HG02884 (cell line): ENCODE results near the gene NXPE3.

Source experiments
- ATAC-seq: cut with Tn5 transposase; IDR thresholded peaks from one replicate; pipeline ENCODE4 v1.9.1; 2021; ENCODE audit warnings: mild to moderate bottlenecking, moderate library complexity; ENCODE audit not compliant: unreplicated experiment

NXPE3 gene

GRCh38 chr3:101827211-101828174 lies 48.5 kb downstream of the NXPE3 start:
- ATAC-seq = peak; percentile 71

DNA sequence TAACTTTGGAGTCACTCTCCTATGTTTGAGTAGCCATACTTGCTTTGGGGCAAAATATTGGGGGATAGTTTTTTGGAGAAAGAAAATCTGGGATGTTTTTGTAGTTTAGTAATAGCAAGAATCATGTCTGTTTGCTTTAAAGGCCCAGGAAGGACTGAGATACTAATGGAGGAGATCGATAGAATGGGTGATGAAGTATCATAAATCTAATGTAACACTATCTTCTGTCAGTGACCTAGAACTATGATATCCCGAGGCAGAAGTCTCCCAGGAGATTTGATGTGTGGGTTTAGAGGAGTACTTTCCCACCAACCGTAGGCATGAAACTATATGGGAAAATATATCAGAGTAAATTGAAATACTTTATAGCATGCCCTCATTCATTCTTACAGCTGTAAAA lies 49.3 kb downstream of the NXPE3 start:
- ATAC-seq = no peak

DNA sequence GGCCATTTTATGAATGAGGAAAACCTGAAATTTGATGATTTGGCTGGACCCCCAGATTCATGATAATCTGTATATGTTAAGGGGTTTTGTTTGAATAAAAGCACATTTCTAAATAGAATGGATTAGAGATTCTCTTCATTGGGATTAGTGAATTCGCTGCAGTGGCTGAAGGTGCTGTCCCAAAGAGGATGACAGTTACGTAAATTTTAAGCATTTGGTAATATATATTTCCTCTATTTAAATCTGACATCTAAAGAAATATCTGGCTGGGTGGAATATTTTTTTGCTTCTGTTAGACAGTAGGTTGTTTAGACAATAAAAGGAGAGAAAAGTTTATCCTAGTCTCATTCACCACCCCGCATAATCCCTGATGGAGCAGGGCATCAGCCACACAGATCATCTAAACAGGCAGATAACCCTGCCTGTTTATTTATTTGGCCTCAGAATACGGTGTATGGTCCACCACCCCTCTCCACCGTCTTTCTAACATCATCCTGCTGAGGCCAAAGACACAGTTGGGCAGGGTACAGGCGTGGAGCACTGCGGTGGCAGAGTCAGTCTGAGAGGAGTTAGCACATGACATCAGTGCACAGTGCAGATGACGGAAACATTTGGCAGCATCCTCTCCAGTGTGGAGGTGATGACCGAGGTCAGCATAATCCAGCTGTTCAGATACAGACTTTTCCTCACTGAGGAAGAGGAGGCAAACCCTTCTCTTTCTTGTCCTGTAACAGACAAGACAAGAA lies 49.9 kb downstream of the NXPE3 start:
- ATAC-seq = peak; percentile 47

- ATAC-seq = peak; percentile 2
Observed at GRCh38 chr3:101829437-101829830, 50.4 kb downstream of the NXPE3 start.

DNA sequence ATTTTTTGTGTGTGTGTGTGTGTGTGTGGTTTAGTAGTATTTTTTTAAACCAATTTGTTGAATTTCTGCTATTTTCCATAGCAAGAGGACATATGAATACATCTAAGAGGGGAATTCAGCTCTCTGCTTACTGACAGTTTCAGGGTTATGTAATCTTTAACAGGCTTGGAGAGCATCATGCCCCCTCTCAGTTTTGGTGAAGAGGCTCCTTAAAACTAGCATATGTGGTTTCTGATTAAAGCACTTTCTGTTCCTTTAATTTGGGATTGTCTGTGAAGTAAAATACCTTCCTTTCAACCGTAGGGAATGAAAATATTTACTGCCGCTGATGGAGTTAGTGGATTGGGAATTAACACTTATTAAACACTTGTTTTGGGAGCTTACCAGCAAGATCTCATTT lies 50.9 kb downstream of the NXPE3 start:
- ATAC-seq = no peak

DNA sequence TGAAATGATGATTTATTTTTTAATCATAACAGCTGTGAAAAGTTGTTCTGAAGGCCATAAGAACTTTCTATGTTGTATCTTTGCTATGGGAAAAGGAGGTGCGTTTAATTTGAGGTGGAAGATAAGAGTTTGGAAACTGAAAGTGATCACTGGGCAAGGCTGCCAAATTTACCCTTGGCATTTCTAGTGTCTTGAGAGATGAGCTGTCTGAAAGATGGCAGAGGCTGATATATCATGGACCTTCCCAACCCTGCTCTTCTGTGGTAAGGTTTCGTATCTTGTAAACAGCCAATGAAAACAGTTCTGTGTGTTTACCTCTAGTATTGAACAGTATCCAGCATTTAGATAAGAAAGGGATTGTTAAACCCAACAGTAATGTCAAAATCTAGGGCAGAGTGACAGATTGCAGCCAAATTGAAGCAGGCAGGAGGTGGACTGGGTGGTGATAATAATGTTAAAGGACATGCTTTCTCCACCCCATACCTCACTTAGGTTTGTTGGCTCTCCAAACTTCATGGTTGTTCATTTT lies 54.5 kb downstream of the NXPE3 start:
- no peak for ATAC-seq

- no peak for ATAC-seq
Observed at GRCh38 chr3:101835676-101836075, 56.7 kb downstream of the NXPE3 start.

GRCh38 chr3:101836160-101836559 lies 57.1 kb downstream of the NXPE3 start:
- ATAC-seq = no peak

DNA sequence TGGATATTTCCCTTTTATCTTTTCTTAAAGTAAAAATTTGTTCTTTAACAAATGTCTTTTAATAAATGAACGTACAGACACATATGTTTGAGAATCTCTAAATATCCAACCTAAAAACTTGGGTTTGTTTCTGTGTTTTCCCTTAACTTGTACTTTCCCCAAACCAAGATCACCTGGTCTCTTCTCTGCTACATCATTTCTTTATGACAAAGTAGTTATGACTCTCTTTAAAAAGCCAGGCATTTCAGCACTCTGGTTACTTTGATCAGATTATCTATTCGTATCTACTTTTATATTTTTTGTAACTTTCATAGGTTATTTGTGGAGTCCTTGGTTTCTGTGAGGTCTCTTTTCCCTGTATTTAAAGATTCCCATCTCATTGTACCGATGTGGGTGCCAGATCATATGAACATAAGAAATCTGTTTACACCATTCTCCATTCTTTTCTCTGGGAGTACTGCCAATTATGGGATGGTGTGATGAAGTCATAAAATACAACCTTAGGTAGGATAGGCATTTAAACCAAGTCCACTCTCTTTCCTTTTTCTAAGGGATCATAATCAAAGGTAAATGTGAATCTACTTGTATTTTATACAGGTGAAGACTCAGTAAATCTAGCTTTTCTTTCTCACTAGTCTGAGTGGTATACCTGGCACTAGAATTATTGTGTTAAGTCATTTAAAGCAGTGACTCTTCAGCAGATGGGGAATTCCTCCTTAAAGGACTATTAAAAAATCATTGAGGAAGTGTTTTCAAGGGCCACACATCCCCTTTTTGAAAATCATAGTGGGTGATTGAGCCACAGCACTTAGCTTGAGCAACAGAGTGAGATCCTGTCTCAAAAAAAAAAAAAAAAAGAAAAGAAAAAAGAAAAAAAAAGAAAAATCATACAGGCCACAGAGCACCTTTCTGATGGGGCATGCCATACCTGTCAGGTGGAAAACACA lies 57.9 kb downstream of the NXPE3 start:
- no peak for ATAC-seq

- ATAC-seq = no peak
Observed at GRCh38 chr3:101838691-101839090, 59.7 kb downstream of the NXPE3 start.

- ATAC-seq = no peak
Observed at GRCh38 chr3:101840066-101840465, 61.1 kb downstream of the NXPE3 start.

GRCh38 chr3:101842245-101842934 lies 63.4 kb downstream of the NXPE3 start:
- no peak for ATAC-seq

- no peak for ATAC-seq
Observed at GRCh38 chr3:101842935-101843330, 63.9 kb downstream of the NXPE3 start.

GRCh38 chr3:101845425-101845824 lies 66.4 kb downstream of the NXPE3 start:
- no peak for ATAC-seq

- no peak for ATAC-seq
Observed at GRCh38 chr3:101846709-101847108, 67.7 kb downstream of the NXPE3 start.

DNA sequence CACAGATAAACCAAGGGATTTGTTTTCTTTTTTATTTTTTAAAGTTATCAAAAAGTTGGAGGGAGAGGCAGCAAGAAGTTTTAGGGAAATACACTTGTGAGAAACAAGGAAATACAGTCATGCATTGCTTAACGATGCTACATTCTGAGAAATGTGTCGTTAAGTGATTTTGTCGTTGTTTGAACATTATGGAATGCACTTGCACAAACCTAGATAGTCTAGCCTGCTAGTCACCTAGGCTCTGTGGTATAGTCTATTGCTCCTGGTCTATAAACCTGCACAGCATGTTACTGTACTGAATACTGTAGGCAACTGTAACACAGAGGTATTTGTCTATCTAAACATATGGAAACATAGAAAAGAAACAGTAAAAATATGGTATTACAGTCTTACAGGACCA lies 68.3 kb downstream of the NXPE3 start:
- no peak for ATAC-seq

DNA sequence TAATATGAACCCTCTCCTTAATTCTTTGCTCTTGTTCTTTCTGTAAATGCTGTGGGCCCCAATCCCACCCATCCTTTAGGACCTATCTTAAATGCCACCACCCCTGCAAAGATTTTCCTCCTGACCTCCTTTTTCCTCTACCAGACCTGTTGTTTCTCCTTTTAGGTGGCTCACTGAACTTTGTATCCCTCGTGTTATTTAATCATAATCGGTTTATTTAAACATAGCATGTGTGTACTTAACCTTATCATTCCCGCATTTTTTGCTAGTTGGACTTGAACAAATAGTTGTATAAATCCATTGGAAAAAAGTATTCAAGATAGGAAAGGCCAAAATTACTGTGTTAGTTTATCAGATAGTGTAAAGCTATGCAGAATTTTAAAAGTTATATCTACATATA lies 69.3 kb downstream of the NXPE3 start:
- ATAC-seq = no peak

DNA sequence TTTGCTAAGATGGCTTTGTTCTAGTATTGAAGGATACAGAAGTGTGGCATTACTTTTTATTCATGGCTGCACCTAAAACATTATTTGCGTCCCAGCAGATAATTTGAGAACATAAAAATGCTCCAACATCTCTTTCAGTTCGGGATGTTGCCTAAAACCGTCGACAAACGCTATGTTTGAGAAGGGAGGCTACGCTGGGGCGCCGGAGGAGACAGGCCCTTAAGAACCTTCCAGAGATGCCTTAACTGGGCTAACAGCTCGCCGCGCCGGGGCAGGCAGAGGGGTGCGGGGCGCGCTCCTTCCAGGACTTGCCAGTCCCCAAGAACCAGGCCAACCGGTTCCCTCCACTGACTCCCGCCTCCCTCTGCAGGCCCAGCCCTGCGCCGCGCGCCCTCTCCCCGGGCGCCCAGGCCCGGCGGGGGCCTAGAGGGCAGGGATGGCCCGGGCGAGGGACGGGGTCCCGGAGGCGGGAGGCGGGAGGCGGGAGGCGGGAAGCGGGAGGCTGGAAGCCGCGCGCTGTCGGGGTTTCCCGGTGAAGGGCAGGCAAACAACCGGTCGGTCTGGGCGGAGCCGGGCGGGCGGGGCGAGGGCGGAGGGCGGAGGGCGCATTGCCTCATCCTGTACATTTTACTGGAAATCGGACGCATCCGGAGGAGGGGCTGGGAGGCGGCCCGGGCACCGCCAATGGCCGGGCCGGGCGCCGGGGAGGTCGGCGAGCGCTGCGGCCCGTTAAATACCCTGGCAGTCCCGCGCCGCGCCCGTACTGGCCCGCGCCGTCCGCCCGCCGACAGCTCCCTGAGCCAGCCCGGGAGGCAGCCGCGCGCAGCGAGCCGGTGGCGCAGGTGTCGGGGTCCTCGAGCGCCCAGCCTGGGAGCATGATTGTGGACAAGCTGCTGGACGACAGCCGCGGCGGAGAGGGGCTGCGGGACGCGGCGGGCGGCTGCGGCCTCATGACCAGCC lies 70.0 kb downstream of the NXPE3 start, which contains the start of gene NFKBIZ:
NFKBIZ (plus strand) TSS at position 761 of the 960 bp plus-strand sequence; CDS start at position 876, 115 bp downstream.
- ATAC-seq = peak; percentile 67
